Measurements from ENCODE around the gene KCNQ1OT1.

DNA sequence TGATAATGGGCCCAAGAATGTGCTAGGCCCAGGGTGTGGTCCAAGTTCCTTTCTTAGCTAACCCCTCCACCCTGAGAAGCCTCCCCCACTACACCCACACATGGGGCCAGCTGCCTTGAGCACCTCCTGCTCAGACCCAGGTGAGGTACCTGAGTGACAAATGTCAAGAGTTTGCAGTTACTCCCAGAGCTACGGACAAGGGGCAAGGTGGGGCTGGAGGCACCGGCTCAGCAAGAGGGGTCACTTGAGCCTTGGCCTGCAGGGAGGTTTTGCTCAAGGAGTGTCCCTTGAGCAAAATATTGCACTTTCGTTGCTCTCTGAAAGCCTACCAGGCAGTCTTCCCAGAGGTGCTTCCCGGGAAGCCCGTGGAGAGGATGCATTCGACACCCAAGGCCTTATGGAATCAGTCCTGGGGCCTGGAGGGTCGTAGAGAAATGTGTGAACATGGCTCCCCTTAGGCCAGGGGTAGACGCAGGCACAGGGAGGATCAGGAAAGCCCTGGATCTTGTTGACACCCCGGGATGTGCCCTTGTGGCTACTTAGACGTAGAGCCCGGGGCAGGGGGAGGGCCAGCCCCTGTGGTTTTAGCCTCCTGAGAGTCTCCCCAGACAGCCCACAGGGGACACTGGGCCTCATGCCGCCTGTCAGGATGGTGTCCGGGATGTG, 140.8 kb downstream of the KCNQ1OT1 start:
- TF ChIP-seq, protein P1, sequence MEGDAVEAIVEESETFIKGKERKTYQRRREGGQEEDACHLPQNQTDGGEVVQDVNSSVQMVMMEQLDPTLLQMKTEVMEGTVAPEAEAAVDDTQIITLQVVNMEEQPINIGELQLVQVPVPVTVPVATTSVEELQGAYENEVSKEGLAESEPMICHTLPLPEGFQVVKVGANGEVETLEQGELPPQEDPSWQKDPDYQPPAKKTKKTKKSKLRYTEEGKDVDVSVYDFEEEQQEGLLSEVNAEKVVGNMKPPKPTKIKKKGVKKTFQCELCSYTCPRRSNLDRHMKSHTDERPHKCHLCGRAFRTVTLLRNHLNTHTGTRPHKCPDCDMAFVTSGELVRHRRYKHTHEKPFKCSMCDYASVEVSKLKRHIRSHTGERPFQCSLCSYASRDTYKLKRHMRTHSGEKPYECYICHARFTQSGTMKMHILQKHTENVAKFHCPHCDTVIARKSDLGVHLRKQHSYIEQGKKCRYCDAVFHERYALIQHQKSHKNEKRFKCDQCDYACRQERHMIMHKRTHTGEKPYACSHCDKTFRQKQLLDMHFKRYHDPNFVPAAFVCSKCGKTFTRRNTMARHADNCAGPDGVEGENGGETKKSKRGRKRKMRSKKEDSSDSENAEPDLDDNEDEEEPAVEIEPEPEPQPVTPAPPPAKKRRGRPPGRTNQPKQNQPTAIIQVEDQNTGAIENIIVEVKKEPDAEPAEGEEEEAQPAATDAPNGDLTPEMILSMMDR (IDR thresholded peaks at IDR 0.05): no peak
- no peak for TF ChIP-seq POLR2AphosphoS5 (IDR thresholded peaks at IDR 0.05)
